ENCODE data around the gene ATP9A. TPM values are rescaled to one million over a fixed set of nuclear protein-coding genes. Genes with fewer than 3 reads are reported as not detected.

The ATP9A gene
- total RNA-seq, 1 donor from 2014 or later = 23.1 TPM

DNA sequence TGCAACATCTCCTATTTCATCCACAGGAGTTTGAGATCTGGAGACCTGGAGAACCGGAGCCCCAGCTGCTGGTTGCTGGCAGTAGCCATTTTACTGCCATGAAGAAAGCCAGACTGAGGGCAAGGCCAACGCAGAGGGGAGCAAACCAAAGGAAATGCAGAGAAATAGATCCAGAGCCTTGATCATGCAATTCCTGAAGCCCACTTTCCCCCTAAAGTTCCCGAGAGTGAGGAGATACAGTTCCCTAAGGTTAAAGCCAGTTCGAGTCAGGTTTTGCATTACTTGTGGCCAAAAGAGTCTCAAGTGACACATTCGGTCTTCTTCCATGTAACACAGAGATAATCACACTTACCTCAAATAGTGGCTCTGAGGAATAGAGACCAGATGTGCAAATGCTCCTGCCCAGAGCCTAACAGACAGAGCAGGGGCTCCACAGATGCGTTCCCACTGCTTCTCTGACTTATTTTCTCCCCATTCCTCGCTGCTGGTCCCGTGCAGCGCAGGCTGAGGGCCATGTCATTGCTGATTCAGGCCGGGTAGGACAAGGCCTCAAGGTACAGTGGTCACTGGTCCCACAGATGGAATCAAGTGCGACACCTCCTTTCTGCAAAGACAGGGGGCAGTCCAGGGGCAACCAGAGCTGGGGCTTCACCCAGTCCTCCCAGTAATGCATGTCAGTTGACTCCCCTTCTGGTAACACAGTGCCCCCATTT lies 190.6 kb downstream of the ATP9A start:
- Histone ChIP-seq H3K9me3 (no peaks in the 10 kb centered on the region), H3K27me3 (ENCODE audit: low read depth) (no peaks in the 10 kb centered on the region), H3K4me3 (no peak overlapping the region), H3K4me1 (no peaks in the 10 kb centered on the region), H3K36me3 (no peaks in the 10 kb centered on the region), H3K27ac (no peak overlapping the region)
- no peak for TF ChIP-seq CTCF (IDR thresholded peaks at IDR 0.05)
- ATAC-seq = no peak
- intact Hi-C loops (cut with DNase I) = no loop called here
- no peak for DNase-seq

GRCh38 chr20:51575486-51575885 lies 192.7 kb downstream of the ATP9A start:
- H3K36me3 ChIP-seq = no peaks in the 10 kb centered on the region
- peaks cover 4% of the 10 kb centered on the region for H3K27me3 ChIP-seq (ENCODE audit: low read depth)
- no peaks in the 10 kb centered on the region for H3K9me3 ChIP-seq
- intact Hi-C loops (cut with DNase I) = no loop called here
- H3K4me3 ChIP-seq = no peak overlapping the region
- H3K4me1 ChIP-seq = no peaks in the 10 kb centered on the region
- TF ChIP-seq CTCF (IDR thresholded peaks at IDR 0.05) = no peak
- no peak for ATAC-seq
- no peak for DNase-seq
- no peak overlapping the region for H3K27ac ChIP-seq

- Histone ChIP-seq H3K9me3 (no peaks in the 10 kb centered on the region), H3K27ac (no peak overlapping the region), H3K27me3 (ENCODE audit: low read depth) (peaks cover 11% of the 10 kb centered on the region), H3K36me3 (no peaks in the 10 kb centered on the region), H3K4me1 (no peaks in the 10 kb centered on the region), H3K4me3 (no peak overlapping the region)
- ATAC-seq = no peak
- intact Hi-C loops (cut with DNase I) = no loop called here
- TF ChIP-seq CTCF (IDR thresholded peaks at IDR 0.05) = no peak
- DNase-seq = no peak
These were observed 193.7 kb downstream of the ATP9A start for GRCh38 chr20:51574248-51575033.

DNA sequence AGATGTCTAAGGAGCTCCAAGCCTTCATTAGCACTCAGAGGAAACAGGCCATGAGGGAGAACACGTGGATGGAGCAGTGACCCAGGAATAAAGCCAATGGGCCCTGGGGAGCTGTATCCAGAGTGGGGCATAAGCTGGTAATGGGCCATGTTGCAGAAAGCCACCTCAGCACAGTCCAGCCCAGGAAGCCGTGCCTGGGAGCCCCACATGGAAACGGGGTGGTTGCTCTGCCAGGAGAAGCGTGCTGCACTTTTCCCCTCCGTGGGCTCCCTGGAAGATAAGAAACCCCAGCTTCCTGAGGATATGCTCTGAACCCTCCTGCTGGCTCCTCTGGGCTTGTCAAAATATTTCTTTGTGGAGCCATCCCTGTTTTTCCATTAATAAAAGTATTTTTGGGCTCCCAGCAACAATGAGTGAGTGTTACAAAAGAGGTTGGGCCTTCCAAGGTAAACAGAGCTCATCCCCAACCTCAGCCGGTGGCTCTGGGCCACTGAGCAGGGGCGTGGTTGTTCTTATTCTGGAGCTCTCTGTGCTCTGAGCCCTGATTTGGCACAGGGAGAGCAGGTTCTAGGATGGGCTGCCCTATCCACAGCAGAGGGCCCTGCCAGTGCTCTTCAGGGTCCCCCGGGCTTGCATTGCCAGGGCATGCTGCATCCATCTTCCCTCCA lies 194.5 kb downstream of the ATP9A start:
- Histone ChIP-seq H3K27ac (no peak overlapping the region), H3K27me3 (ENCODE audit: low read depth) (peaks cover 11% of the 10 kb centered on the region), H3K4me1 (no peaks in the 10 kb centered on the region), H3K9me3 (no peaks in the 10 kb centered on the region), H3K36me3 (no peaks in the 10 kb centered on the region), H3K4me3 (no peak overlapping the region)
- no peak for TF ChIP-seq CTCF (IDR thresholded peaks at IDR 0.05)
- intact Hi-C loops (cut with DNase I) = no loop called here
- ATAC-seq (no peak), DNase-seq (no peak)

DNA sequence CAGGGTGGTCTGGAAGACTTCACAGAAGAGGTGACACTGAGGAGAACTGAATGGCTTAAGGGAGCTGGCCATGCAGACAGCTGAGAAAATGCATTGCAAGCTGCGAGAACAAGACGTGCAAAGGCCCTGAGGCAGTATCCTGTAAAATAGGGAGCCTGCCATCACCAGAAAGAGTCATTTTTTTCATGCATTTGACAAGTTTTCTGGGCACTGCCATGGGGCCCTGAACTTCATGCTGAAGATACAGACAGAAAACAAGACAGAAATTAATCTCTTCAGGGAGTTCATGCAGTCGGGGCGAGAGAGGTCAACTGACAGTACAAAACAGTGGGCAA lies 196.8 kb downstream of the ATP9A start:
- ATAC-seq (no peak), DNase-seq (no peak)
- H3K27me3 ChIP-seq (ENCODE audit: low read depth) = peaks cover 18% of the 10 kb centered on the region
- no peaks in the 10 kb centered on the region for H3K4me1 ChIP-seq
- no peak for TF ChIP-seq CTCF (IDR thresholded peaks at IDR 0.05)
- no peaks in the 10 kb centered on the region for H3K9me3 ChIP-seq
- no peak overlapping the region for H3K27ac ChIP-seq
- no peaks in the 10 kb centered on the region for H3K36me3 ChIP-seq
- no peak overlapping the region for H3K4me3 ChIP-seq
- intact Hi-C loops (cut with DNase I) = no loop called here

Measured in lower lobe of right lung (tissue), 2 donors.